Ovary (tissue), 3 donors: Measurements from ENCODE around the gene TDRD10.

Experiments
- EP300 ChIP-seq: sonication (generic); formaldehyde crosslinking; IDR thresholded peaks from one replicate; pipeline ENCODE4 v1.6.1; 2017; ENCODE audit warnings: antibody characterized with exemption
- POLR2A ChIP-seq: fragments of 450-650 bp; IDR thresholded peaks from one replicate; pipeline ENCODE4 v1.6.1; 2017; ENCODE audit warnings: antibody characterized with exemption, mild to moderate bottlenecking, moderate library complexity
- TF ChIP-seq, protein P1 (sequence below), 3 donors: fragments of 450-650 bp in 2 of 3; fragments of 200-600 bp in 1 of 3; IDR thresholded peaks; one replicate each; pipeline versions ENCODE4 v1.5.1 to v1.8.0; 2016 to 2022; ENCODE audit warnings: antibody characterized with exemption in 3 of 3, mild to moderate bottlenecking in 1 of 3
- donor health status: DM: no; HTN: no; CAD: no.

DNA sequence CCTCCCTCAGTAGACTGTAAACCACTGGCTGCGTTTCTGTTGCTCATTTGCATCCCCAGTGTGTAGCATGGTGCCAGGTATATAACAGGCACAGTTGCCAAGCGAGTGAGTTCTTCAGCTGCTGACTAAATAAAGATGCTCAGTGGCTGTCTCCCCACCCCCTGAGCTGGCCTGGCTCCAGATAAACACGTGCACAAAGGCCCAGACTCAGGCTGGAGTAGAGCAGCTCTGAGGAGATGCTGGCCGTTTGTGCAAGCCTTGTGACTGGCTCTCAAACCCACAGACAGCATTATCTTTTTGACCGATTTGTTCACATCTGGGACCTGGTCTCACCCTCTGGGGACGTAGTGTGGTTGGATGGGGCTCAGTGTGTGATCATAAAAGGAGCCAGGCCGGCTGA is 72.7 kb downstream of the TDRD10 start:
- TF ChIP-seq, protein P1, sequence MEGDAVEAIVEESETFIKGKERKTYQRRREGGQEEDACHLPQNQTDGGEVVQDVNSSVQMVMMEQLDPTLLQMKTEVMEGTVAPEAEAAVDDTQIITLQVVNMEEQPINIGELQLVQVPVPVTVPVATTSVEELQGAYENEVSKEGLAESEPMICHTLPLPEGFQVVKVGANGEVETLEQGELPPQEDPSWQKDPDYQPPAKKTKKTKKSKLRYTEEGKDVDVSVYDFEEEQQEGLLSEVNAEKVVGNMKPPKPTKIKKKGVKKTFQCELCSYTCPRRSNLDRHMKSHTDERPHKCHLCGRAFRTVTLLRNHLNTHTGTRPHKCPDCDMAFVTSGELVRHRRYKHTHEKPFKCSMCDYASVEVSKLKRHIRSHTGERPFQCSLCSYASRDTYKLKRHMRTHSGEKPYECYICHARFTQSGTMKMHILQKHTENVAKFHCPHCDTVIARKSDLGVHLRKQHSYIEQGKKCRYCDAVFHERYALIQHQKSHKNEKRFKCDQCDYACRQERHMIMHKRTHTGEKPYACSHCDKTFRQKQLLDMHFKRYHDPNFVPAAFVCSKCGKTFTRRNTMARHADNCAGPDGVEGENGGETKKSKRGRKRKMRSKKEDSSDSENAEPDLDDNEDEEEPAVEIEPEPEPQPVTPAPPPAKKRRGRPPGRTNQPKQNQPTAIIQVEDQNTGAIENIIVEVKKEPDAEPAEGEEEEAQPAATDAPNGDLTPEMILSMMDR (IDR thresholded peaks at IDR 0.05), result no peak
- TF ChIP-seq POLR2A, result no peak
- TF ChIP-seq EP300, result no peak
